GM23338 (cell line): ENCODE measurements around the gene CARMIL1.

Source experiments
- CREB1 ChIP-seq: fragments of 250-450 bp; sonication (Bioruptor Pico); IDR thresholded peaks from 2 replicates; pipeline ENCODE4 v1.5.0; 2020; ENCODE audit warnings: low read depth, mild to moderate bottlenecking, moderate library complexity
- TF ChIP-seq, protein P1 (sequence below), 2 experiments: fragments of 200-600 bp in 1 of 2; sonication (generic) in 1 of 2; conservative IDR thresholded peaks; 2 replicates each; pipeline versions ENCODE4 v1.5.1 to v1.6.1; 2016 to 2017; ENCODE audit warnings: antibody characterized with exemption in 2 of 2, low read depth in 2 of 2, mild to moderate bottlenecking in 2 of 2, moderate library complexity in 1 of 2
- TF ChIP-seq, protein P2 (sequence below): IDR thresholded peaks from one replicate; pipeline ENCODE4 v1.6.1; 2018; ENCODE audit warnings: antibody characterized with exemption; ENCODE audit not compliant: unreplicated experiment

DNA sequence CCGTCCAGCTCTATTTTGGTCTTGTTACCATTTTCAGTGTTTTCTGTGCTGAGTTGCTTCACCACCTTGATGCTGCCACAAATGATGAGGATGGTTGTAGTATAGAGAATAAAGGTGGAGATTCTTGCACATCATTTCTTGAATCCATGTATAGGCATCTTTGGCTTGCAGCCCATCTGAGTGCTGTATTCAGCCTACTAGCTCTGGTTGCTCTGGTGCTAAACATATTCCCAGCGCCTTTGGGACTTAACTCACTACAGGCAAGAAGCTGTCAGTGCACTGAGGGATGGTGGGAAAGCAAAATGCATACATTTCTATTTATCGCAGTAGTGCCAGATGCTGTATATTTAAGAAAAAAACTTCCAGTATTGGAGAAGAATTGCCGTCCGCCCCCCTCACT lies 86.0 kb downstream of the CARMIL1 start:
- TF ChIP-seq, protein P1, sequence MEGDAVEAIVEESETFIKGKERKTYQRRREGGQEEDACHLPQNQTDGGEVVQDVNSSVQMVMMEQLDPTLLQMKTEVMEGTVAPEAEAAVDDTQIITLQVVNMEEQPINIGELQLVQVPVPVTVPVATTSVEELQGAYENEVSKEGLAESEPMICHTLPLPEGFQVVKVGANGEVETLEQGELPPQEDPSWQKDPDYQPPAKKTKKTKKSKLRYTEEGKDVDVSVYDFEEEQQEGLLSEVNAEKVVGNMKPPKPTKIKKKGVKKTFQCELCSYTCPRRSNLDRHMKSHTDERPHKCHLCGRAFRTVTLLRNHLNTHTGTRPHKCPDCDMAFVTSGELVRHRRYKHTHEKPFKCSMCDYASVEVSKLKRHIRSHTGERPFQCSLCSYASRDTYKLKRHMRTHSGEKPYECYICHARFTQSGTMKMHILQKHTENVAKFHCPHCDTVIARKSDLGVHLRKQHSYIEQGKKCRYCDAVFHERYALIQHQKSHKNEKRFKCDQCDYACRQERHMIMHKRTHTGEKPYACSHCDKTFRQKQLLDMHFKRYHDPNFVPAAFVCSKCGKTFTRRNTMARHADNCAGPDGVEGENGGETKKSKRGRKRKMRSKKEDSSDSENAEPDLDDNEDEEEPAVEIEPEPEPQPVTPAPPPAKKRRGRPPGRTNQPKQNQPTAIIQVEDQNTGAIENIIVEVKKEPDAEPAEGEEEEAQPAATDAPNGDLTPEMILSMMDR (conservative IDR thresholded peaks at IDR 0.05; ENCODE audit: low read depth in 2 of 2): no peak
- TF ChIP-seq CREB1: no peak
- TF ChIP-seq, protein P2, sequence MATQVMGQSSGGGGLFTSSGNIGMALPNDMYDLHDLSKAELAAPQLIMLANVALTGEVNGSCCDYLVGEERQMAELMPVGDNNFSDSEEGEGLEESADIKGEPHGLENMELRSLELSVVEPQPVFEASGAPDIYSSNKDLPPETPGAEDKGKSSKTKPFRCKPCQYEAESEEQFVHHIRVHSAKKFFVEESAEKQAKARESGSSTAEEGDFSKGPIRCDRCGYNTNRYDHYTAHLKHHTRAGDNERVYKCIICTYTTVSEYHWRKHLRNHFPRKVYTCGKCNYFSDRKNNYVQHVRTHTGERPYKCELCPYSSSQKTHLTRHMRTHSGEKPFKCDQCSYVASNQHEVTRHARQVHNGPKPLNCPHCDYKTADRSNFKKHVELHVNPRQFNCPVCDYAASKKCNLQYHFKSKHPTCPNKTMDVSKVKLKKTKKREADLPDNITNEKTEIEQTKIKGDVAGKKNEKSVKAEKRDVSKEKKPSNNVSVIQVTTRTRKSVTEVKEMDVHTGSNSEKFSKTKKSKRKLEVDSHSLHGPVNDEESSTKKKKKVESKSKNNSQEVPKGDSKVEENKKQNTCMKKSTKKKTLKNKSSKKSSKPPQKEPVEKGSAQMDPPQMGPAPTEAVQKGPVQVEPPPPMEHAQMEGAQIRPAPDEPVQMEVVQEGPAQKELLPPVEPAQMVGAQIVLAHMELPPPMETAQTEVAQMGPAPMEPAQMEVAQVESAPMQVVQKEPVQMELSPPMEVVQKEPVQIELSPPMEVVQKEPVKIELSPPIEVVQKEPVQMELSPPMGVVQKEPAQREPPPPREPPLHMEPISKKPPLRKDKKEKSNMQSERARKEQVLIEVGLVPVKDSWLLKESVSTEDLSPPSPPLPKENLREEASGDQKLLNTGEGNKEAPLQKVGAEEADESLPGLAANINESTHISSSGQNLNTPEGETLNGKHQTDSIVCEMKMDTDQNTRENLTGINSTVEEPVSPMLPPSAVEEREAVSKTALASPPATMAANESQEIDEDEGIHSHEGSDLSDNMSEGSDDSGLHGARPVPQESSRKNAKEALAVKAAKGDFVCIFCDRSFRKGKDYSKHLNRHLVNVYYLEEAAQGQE: no peak
